ENCODE data around the gene SLC20A1. TPM values are rescaled to one million over a fixed set of nuclear protein-coding genes. Genes with fewer than 3 reads are reported as not detected.

The SLC20A1 gene
- total RNA-seq, 4 donors from 2014 or later: 11.5 to 30.6 (median 24.4) TPM

DNA sequence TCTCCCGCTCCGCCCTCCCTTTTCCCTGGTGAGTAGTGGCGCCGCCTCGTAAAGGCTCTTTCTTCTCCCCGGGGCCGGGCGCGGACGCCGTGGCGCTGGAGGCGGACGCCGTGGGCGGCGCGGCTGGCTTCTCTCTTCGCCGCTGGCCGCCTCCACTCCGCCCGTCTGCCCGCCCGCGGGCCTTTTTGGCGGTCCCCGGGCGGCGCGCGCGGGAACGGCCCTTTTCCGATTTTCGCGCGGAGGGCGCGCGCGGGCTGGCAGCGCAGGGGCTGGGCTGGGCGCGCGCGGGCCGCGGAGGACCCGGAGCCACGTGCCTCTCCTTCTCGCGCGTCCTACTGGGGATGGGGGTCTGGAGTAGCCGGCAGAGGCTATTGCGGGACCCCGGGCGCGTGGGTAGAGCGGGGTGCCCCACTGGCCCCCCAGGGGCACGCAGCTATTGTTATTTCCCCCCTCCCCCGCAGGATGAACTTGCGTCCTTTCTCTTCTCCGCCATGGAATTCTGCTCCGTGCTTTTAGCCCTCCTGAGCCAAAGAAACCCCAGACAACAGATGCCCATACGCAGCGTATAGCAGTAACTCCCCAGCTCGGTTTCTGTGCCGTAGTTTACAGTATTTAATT is 472 bp downstream of the SLC20A1 start:
- Histone ChIP-seq H3K36me3 (no peaks in the 10 kb centered on the region), H3K4me3 (peak overlapping the region; percentile 61 to 88), H3K9me3 (no peaks in the 10 kb centered on the region), H3K4me1 (peaks cover 7 to 15% of the 10 kb centered on the region in 2 donors), H3K27me3 (no peaks in the 10 kb centered on the region), H3K27ac (peak overlapping the region; percentile 93 to 95)
- no peak for TF ChIP-seq POLR2A (IDR thresholded peaks at IDR 0.05)
- TF ChIP-seq, protein P1, sequence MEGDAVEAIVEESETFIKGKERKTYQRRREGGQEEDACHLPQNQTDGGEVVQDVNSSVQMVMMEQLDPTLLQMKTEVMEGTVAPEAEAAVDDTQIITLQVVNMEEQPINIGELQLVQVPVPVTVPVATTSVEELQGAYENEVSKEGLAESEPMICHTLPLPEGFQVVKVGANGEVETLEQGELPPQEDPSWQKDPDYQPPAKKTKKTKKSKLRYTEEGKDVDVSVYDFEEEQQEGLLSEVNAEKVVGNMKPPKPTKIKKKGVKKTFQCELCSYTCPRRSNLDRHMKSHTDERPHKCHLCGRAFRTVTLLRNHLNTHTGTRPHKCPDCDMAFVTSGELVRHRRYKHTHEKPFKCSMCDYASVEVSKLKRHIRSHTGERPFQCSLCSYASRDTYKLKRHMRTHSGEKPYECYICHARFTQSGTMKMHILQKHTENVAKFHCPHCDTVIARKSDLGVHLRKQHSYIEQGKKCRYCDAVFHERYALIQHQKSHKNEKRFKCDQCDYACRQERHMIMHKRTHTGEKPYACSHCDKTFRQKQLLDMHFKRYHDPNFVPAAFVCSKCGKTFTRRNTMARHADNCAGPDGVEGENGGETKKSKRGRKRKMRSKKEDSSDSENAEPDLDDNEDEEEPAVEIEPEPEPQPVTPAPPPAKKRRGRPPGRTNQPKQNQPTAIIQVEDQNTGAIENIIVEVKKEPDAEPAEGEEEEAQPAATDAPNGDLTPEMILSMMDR (IDR thresholded peaks at IDR 0.05): peak in 2 of 4 experiments; percentile 13 to 33
- intact Hi-C loops (cut with DNase I; ENCODE audit: low total_unique reads): no loop called here
- DNase-seq: peak in 1 of 2 donors; percentile 22

DNA sequence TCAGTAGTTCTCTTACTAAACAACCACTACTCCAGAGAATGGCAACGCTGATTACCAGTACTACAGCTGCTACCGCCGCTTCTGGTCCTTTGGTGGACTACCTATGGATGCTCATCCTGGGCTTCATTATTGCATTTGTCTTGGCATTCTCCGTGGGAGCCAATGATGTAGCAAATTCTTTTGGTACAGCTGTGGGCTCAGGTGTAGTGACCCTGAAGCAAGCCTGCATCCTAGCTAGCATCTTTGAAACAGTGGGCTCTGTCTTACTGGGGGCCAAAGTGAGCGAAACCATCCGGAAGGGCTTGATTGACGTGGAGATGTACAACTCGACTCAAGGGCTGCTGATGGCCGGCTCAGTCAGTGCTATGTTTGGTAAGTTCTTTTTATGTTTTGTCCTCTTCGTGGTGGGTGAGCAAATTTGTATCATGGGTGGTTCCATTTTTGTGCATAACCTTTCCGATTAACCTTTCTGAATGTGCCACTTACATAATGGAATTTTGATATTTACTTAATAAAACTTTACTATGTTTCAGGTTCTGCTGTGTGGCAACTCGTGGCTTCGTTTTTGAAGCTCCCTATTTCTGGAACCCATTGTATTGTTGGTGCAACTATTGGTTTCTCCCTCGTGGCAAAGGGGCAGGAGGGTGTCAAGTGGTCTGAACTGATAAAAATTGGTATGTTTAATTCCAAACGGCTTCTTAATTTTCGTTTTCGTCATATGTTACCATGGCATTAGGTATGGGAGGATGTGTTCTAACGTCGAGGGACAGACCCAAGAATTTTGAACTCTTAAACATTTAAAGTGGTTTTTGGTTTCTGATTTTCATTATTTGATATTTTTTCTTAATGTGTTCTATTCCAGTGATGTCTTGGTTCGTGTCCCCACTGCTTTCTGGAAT is 1.3 kb downstream of the SLC20A1 start:
- H3K36me3 ChIP-seq: no peaks in the 10 kb centered on the region
- no peak for DNase-seq
- H3K4me3 ChIP-seq: peak overlapping the region; percentile 61 to 88
- peak overlapping the region in 1 of 2 donors; percentile 93 for H3K27ac ChIP-seq
- TF ChIP-seq POLR2A (IDR thresholded peaks at IDR 0.05): no peak
- TF ChIP-seq, protein P1 (IDR thresholded peaks at IDR 0.05): no peak
- H3K9me3 ChIP-seq: no peaks in the 10 kb centered on the region
- H3K27me3 ChIP-seq: no peaks in the 10 kb centered on the region
- H3K4me1 ChIP-seq: peaks cover 7 to 15% of the 10 kb centered on the region in 2 donors
- intact Hi-C loops (cut with DNase I; ENCODE audit: low total_unique reads): no loop called here

DNA sequence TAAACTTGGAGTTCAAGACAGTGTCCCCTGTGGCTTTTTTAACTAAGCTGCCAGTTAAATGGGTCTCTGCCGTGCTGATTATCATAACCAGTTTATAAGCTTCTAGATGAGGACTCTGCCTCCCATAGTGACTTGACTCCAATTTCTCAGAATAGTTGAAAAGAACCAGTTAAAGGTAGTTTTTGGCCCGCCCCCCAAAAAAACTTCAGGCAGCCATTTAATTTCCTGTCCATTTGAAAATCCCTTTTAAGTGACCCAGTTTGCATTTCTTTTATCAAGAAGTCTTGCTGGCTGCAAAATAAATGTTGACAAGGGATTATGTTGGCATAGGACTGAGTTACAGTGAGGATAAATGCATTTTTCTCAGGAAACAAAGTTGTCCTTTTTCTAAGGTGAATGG is 2.3 kb downstream of the SLC20A1 start:
- intact Hi-C loops (cut with DNase I; ENCODE audit: low total_unique reads): no loop called here
- Histone ChIP-seq H3K4me1 (peaks cover 7 to 15% of the 10 kb centered on the region in 2 donors), H3K27me3 (no peaks in the 10 kb centered on the region), H3K4me3 (no peak overlapping the region), H3K27ac (no peak overlapping the region), H3K36me3 (no peaks in the 10 kb centered on the region), H3K9me3 (no peaks in the 10 kb centered on the region)
- DNase-seq: no peak
- TF ChIP-seq POLR2A (IDR thresholded peaks at IDR 0.05): no peak
- TF ChIP-seq, protein P1 (IDR thresholded peaks at IDR 0.05): no peak

DNA sequence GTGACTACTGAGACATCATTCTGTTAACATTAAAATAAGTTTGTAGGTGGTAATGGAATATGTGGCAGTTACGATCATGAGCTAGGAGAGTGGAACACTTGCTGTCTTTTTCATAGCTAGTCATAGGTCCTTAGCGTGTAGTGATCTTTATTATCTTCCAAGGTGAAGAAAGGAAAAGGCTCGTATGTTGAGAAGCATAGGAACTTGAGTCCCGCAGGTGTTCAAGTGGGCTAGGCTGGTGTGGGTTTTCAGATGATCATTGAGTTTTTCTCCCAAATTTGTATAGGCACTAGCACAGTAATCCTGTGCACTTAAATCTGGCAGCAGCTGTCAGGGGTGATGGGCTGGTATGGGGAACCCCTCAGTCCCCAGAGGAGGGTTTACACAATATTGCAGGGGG is 10.9 kb downstream of the SLC20A1 start:
- no peak overlapping the region for H3K27ac ChIP-seq
- no peak for DNase-seq
- no peak overlapping the region for H3K4me3 ChIP-seq
- H3K9me3 ChIP-seq: no peaks in the 10 kb centered on the region
- no peaks in the 10 kb centered on the region for H3K36me3 ChIP-seq
- H3K27me3 ChIP-seq: no peaks in the 10 kb centered on the region
- intact Hi-C loops (cut with DNase I; ENCODE audit: low total_unique reads): no loop called here
- TF ChIP-seq, protein P1 (IDR thresholded peaks at IDR 0.05): no peak
- no peak for TF ChIP-seq POLR2A (IDR thresholded peaks at IDR 0.05)
- no peaks in the 10 kb centered on the region for H3K4me1 ChIP-seq

DNA sequence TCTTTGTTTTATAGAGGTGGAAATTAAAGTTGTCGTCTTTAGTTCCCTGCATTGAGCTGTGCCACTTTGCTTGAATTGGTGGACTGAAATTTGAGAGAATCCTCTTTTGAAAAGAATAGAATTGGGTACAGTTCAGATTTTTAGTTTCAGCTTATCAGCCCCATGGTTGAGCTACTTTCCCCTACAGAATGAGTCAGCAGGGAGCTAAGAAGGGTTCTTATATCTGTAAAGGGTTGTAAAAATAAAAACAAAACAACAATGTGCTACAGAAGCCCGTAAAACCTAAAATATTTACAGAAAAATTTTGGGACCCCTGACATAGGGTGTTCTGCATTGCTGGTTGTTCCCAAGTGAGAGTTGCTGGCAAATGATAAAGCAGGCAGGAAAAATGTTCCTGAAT is 12.6 kb downstream of the SLC20A1 start:
- no peak for TF ChIP-seq POLR2A (IDR thresholded peaks at IDR 0.05)
- TF ChIP-seq, protein P1 (IDR thresholded peaks at IDR 0.05): no peak
- intact Hi-C loops (cut with DNase I; ENCODE audit: low total_unique reads): no loop called here
- no peak overlapping the region for H3K27ac ChIP-seq
- H3K27me3 ChIP-seq: no peaks in the 10 kb centered on the region
- no peaks in the 10 kb centered on the region for H3K9me3 ChIP-seq
- no peaks in the 10 kb centered on the region for H3K36me3 ChIP-seq
- H3K4me1 ChIP-seq: no peaks in the 10 kb centered on the region
- no peak for DNase-seq
- H3K4me3 ChIP-seq: no peak overlapping the region

Data from uterus (tissue), 4 donors.